ENCODE measurements around the gene LCP2. TPM values are rescaled to one million over a fixed set of nuclear protein-coding genes. Genes with fewer than 3 reads are reported as not detected.

The LCP2 gene
- total RNA-seq, 4 donors from 2014 or later, result 3.9 to 17.9 (median 12.6) TPM

- TF ChIP-seq POLR2A (IDR thresholded peaks at IDR 0.05), result no peak
- TF ChIP-seq CTCF (IDR thresholded peaks at IDR 0.05), result no peak
- H3K27ac ChIP-seq, result peak overlapping the region; percentile 67 to 86 (median 76)
- peaks cover 0 to 19% (median 0%) of the 10 kb centered on the region in 3 donors for H3K4me1 ChIP-seq
- WGBS, 2 donors, result 45 to 58% methylated on average over 6 to 9 of the region's 12 CpGs
- intact Hi-C loops (cut with DNase I), result no loop called here
- no peaks in the 10 kb centered on the region for H3K36me3 ChIP-seq
- DNase-seq, result no peak
- no peaks in the 10 kb centered on the region for H3K27me3 ChIP-seq
- H3K9me3 ChIP-seq, result no peaks in the 10 kb centered on the region
- peak overlapping the region; percentile 26 to 61 (median 46) for H3K4me3 ChIP-seq
Observed at GRCh38 chr5:170296935-170297588, 515 bp downstream of the LCP2 start.

GRCh38 chr5:170296036-170296934 lies 1.3 kb downstream of the LCP2 start:
- TF ChIP-seq CTCF (IDR thresholded peaks at IDR 0.05) (no peak), POLR2A (IDR thresholded peaks at IDR 0.05) (no peak)
- Histone ChIP-seq H3K4me3 (peak overlapping the region; percentile 26 to 61 (median 46)), H3K9me3 (no peaks in the 10 kb centered on the region), H3K27me3 (no peaks in the 10 kb centered on the region), H3K4me1 (peaks cover 0 to 16% (median 0%) of the 10 kb centered on the region in 3 donors), H3K36me3 (no peaks in the 10 kb centered on the region), H3K27ac (peak overlapping the region; percentile 67 to 86 (median 76))
- WGBS, 2 donors, result 71 to 81% methylated on average over 12 to 13 of the region's 13 CpGs
- DNase-seq, result no peak
- intact Hi-C loops (cut with DNase I), result no loop called here

GRCh38 chr5:170294556-170294955 lies 3.0 kb downstream of the LCP2 start:
- DNase-seq, result no peak
- Histone ChIP-seq H3K27me3 (no peaks in the 10 kb centered on the region), H3K9me3 (no peaks in the 10 kb centered on the region), H3K36me3 (no peaks in the 10 kb centered on the region), H3K27ac (peak overlapping the region in 1 of 4 donors; percentile 9), H3K4me3 (peak overlapping the region in 3 of 4 donors; percentile 41 to 61 (median 50)), H3K4me1 (peaks cover 0 to 29% (median 0%) of the 10 kb centered on the region in 3 donors)
- TF ChIP-seq CTCF (IDR thresholded peaks at IDR 0.05), result no peak
- no peak for TF ChIP-seq POLR2A (IDR thresholded peaks at IDR 0.05)
- intact Hi-C loops (cut with DNase I), result no loop called here

- TF ChIP-seq POLR2A (IDR thresholded peaks at IDR 0.05) (no peak), CTCF (IDR thresholded peaks at IDR 0.05) (no peak)
- DNase-seq, result no peak
- 69 to 75% methylated on average over 3 of the region's 3 CpGs for WGBS, 2 donors
- no peak overlapping the region for H3K27ac ChIP-seq
- peak overlapping the region in 2 of 4 donors; percentile 50 to 61 for H3K4me3 ChIP-seq
- H3K9me3 ChIP-seq, result no peaks in the 10 kb centered on the region
- no peaks in the 10 kb centered on the region for H3K36me3 ChIP-seq
- H3K27me3 ChIP-seq, result no peaks in the 10 kb centered on the region
- H3K4me1 ChIP-seq, result peaks cover 0 to 33% (median 3%) of the 10 kb centered on the region in 3 donors
- intact Hi-C loops (cut with DNase I), result no loop called here
Observed at GRCh38 chr5:170294057-170294456, 3.5 kb downstream of the LCP2 start.

GRCh38 chr5:170293273-170293672 lies 4.3 kb downstream of the LCP2 start:
- Histone ChIP-seq H3K36me3 (no peaks in the 10 kb centered on the region), H3K4me1 (peaks cover 0 to 41% (median 10%) of the 10 kb centered on the region in 3 donors), H3K27me3 (no peaks in the 10 kb centered on the region), H3K4me3 (no peak overlapping the region), H3K27ac (no peak overlapping the region), H3K9me3 (no peaks in the 10 kb centered on the region)
- 71 to 73% methylated on average over 5 of the region's 6 CpGs for WGBS, 2 donors
- intact Hi-C loops (cut with DNase I), result no loop called here
- TF ChIP-seq POLR2A (IDR thresholded peaks at IDR 0.05) (no peak), CTCF (IDR thresholded peaks at IDR 0.05) (no peak)
- DNase-seq, result peak; percentile 40

All from esophagus squamous epithelium (tissue), 5 donors.